CD4-positive, alpha-beta T cell treated with Interleukin-12 subunit alpha and Interleukin-12 subunit beta, for 1 hour (primary cell): Measurements from ENCODE around the gene WDR17.
A peak's percentile ranks its signal among the peaks of the same experiment; 100 is the strongest.

Experiments
- DNase-seq: peaks from one replicate; pipeline ENCODE4 v3.0.0-alpha.2; 2020

The WDR17 gene

DNA sequence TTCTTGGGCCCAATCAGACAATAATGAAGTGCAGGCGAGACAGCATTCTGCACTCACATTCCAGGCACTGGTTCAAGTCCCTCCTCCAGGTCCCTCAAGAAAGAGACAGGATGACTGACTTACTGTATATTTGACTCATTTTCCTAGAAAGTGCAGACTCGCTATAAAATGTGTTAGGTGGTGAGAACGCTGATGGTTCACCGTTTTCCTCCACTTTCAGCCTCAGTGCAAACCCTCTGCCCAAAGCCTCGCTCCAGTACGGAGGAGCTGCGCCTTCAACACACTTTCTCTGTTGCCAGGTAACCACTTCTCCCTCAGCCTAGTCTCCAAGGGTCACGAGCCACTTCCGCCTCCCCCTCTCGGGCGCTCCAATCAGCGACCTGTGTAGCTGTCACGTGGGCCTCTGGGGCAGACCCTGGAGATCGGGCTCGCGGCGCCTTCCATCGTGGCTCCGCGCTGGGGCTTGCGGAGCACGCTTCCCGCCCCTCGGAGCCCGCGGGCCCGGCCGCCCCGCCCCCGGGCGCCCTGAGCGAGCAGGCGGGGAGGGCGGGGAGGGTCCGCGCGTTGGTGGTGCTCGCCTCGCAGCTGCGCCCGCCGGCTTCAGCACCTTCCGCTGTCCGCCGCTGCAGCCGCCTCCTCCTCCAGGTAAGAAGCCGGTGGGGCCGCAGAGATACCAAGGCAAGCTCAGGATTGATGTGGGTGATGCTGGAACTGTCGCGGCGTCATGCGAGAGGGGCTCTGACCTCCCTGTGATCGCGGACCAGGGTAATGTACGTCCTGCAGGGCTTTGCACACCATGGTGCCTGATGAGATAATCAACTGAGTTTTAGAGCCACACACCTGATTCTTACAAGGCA lies at the start of gene WDR17:
Gene WDR17 (plus strand): TSS at position 407 of the 857 bp plus-strand sequence. CDS start 45,740 bp downstream, outside the sequence.
- peak; percentile 74 for DNase-seq

DNA sequence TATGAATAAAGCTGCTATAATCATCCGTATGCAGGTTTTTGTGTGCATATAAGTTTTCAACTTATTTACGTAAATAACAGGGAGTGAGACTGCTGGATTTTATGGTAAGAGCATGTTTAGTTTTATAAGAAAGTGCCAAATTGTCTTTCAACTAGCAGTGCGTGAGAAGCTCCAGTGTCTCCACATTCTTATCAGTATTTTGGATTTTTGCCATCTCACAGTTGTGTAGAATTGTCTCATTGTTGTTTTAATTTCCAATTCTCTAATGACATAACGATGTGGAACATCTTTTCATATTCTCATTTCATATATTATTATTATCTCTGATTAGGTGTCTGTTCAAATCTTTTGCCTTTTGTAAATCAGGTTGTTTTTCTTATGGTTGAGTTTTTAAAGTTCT lies 49.0 kb upstream of the WDR17 start:
- no peak for DNase-seq

- no peak for DNase-seq
These were observed 45.1 kb upstream of the WDR17 start for GRCh38 chr4:176020481-176021085.

GRCh38 chr4:176030391-176030790 lies 35.2 kb upstream of the WDR17 start:
- no peak for DNase-seq

- DNase-seq = no peak
These were observed 33.7 kb upstream of the WDR17 start for GRCh38 chr4:176031922-176032321.

DNA sequence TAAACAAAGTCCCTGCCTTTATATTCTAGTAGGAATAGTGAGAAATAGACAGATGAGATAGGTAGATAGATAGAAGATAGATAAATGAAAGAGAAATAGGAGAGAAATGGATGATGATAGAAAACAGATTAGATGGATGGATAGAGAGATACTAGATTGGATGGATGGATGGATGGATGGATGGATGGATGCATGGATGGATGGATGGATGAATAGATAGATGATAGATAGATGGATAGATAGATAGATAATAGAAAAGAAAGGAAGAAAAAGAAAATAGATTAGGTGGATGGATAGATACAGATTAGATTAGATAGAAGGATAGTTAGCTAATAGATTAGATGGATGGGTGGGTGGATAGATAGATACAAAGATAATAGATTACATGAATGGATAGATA lies 33.2 kb upstream of the WDR17 start:
- DNase-seq = no peak

GRCh38 chr4:176034499-176034898 lies 31.1 kb upstream of the WDR17 start:
- peak; percentile 22 for DNase-seq

DNA sequence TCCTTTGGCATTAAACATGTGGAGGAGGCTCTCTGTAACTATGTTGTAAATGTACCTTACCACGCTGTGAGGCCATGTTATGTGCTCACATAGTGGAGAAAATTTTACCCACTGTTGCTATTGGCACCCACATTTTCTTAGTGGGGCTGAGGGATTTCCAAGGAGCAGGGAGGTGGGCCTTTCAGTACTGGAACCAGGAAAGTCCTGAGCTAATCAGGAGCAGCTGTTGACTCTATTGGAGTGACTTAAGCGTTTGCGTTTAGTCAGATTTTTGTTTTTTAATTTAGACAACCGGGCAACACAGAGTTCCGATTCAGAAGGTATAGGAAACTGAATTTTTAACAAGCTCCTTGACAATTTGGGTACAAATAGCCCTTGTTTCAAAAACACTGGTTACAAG lies 30.7 kb upstream of the WDR17 start:
- no peak for DNase-seq

GRCh38 chr4:176036585-176037205 lies 28.9 kb upstream of the WDR17 start:
- DNase-seq = no peak

DNA sequence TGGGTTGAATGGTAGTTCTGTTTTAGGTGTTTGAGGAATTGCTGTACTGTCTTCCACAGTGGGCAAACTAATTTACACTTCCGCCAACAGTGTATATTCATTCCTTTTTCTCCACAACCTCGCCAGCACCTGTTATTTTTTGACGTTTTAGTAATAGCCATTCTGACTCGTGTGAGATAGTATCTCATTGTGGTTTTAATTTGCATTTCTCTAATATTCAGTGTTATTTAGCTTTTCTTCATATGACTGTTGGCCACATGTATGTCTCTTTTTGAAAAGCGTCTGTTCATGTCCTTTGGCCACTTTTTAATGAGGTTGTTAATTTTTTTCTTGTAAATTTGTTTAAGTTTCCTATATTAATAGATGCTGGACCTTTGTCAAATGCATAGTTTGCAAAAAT lies 26.9 kb upstream of the WDR17 start:
- DNase-seq = no peak

GRCh38 chr4:176042195-176042594 lies 23.4 kb upstream of the WDR17 start:
- DNase-seq = no peak

- no peak for DNase-seq
These were observed 21.6 kb upstream of the WDR17 start for GRCh38 chr4:176043838-176044588.

DNA sequence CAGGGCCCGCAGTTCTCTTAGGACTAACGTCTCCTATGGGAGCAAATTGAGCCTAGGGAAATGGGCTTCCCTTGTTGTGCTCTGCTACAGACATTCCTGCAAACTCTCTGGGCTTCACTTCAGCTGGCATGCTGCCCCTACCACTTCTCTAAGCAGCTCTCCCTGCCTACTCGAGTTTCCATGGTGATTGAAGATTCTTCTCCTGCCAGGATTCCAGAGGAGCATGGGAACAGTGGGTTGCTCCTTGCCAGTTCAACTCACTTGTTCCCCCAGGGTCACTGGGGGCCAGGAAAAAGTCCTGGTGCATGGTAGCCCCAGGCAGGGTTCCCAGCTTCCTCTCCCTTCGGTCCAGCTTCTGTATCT lies 21.1 kb upstream of the WDR17 start:
- no peak for DNase-seq

DNA sequence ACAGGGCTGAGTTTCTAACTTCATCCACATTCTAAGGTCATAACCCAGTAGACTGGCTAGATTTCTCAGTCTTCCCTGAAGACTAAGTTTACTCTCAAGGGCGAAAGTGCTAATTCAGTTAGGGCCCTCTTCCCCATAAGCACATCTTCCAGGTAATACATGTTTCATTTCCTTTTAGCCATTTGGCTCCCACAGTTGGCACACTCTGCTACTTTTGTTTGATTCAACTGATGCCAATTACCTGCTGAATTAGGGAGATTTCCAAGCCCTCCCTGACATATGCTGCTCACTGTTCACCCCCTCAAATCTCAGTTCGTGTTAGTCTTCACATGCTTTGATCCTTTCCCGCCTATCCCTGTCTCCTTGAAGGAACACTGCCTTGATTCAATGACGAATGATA lies 17.0 kb upstream of the WDR17 start:
- DNase-seq = no peak

DNA sequence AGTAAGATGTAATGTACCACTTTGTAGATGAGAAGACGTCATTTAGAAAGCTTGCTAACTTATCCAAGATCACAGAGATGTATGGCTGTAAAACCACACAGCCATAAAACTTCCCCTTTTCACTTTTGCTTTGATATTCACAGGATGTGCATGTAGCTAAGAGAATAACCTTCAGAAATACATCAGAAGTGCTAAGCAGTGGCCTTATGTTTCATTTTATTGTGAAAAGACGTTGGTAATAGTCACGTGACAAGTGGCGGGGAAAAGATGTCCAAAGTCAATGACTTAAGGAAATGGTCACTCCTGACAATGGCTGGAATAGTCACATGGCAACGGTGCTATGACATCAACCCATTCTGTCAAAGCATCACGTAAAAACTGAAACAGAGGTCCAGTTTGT lies 12.9 kb upstream of the WDR17 start:
- no peak for DNase-seq

- DNase-seq = no peak
These were observed 11.9 kb upstream of the WDR17 start for GRCh38 chr4:176053785-176054184.

DNA sequence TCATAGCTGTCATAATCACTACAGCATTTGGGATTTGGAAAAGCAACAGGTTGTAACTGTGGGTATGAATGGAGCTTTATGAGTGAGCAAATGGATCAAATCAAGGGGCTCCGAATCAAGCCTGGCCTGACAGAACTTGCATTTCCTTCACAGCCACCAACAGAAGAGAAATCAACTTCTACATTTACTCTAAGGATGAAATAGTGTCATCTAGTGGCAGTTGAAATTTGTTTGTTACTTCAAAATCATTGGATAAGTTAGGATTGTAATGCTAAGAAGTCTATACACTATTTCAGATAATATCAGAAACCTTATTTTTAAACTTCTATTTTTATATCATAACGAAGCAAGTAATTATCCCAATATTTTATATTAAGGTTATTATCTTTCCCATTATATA lies 10.7 kb upstream of the WDR17 start:
- no peak for DNase-seq

- no peak for DNase-seq
These were observed 1.9 kb upstream of the WDR17 start for GRCh38 chr4:176063718-176064117.

DNA sequence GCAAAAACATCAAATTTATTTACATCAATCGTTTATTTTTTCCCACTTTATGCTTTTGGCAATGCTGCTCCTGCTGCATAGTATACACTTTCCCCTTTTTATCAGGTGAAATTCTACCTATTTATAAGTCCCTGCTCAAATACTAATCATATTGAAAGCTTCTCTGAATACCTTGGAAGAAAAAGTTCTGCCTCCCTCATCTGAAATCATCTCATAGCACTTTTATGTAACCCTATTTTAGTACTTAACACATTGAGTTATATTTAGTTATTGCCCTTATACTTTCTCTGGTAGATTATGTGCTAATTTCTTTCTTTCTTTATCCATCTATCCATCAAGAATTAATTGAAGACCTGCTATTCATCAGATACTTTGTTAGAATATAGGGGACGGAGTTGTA lies 1.1 kb upstream of the WDR17 start:
- no peak for DNase-seq

- DNase-seq = no peak
These were observed 1.1 kb downstream of the WDR17 start for GRCh38 chr4:176066757-176067156.

DNA sequence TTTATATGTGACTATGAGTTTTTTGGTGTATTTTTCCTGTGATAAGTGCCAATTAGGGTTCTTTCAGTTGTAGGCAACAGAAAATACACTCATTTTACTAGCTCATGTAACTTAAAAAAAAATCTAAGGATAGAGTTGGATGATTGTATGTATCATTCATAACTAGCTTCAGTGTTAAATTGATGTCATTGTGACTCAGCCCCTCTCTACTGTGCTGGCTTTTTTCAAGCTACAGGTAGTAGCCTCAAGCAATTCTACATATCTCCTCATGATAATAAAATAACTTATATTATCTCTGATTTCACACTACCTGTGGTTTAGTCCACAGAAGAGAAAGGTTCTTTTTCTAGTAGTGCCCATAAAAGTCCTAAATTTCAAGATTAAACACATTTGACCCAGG lies 11.9 kb downstream of the WDR17 start:
- no peak for DNase-seq

DNA sequence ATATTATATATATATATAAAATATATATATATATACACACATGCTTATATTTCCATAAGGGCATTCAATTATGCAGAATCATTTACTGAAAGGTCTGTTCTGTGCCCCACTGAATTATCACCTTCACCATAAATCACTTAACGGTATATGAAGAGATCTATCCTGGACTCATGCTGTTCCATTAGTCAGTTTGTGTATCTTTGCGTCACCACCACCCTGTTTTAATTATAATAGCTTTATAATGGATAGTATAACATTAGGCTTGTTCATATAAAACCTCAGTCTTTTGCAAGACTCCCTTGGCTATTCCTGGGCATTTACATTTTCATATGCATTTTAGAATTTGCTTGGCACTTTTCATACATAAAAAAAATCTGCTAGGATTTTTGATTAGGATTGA lies 19.1 kb downstream of the WDR17 start:
- DNase-seq = no peak

DNA sequence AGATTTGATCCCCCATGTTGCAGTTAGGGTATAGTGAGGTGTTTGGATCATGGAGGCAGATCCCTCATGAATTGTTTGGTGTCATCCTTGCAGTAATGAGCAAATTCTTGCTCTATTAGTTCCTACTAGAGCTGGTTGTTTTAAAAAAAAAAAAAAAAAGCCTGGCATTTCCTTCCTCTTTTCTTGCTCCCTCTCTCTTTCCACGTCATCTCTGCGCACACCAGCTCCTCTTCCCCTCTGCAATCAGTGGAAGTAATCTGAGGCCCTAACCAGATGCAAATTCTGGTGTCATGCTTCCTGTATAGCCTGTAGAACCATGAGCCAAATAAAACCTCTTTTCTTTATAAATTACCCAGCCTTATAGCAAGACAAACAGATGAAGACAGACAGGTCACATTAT lies 24.5 kb downstream of the WDR17 start:
- DNase-seq = no peak

- DNase-seq = no peak
These were observed 33.7 kb downstream of the WDR17 start for GRCh38 chr4:176099314-176099713.
